Breast epithelium (tissue), 3 donors: ENCODE measurements around the gene MAP3K2.

ENCODE experiments used
- CTCF ChIP-seq, 3 donors: fragments of 450-650 bp; IDR thresholded peaks; one replicate each; pipeline ENCODE4 v1.5.1; 2016 to 2017; ENCODE audit warnings: antibody characterized with exemption in 3 of 3, mild to moderate bottlenecking in 3 of 3, moderate library complexity in 3 of 3
- POLR2A ChIP-seq: fragments of 450-650 bp; IDR thresholded peaks from one replicate; pipeline ENCODE4 v1.6.1; 2016; ENCODE audit warnings: antibody characterized with exemption, mild to moderate bottlenecking, moderate library complexity
- POLR2AphosphoS5 ChIP-seq, 3 donors: sonication (generic); formaldehyde crosslinking; IDR thresholded peaks; one replicate each; pipeline ENCODE4 v1.6.1; 2017; ENCODE audit warnings: antibody characterized with exemption in 3 of 3

DNA sequence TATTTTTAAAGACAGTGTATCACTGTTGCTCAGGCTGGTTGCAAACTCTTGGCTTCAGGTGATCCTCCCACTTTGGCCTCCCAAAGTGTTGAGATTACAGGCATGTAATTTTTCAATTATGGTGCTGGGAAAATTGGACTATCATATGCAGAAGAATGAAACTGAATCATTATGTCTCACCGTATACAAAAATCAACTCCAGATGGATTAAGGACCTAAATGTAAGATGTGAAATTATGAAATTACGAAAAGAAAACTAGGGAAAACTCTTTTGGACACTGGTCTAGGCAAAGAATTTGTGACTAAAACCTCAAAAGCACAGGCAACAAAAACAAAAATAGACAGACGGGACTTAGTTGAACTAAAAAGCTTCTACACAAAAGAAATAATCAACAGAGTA lies 31.2 kb downstream of the MAP3K2 start:
- TF ChIP-seq CTCF (IDR thresholded peaks at IDR 0.05), result no peak
- TF ChIP-seq POLR2AphosphoS5 (IDR thresholded peaks at IDR 0.05), result no peak
- TF ChIP-seq POLR2A, result no peak
